ENCODE results near the gene STAT6.

Gene STAT6

GRCh38 chr12:57099047-57099714 lies 12.0 kb downstream of the STAT6 start:
- DNase-seq: no peak

- no peak for DNase-seq
These were observed 12.6 kb downstream of the STAT6 start for GRCh38 chr12:57098546-57098945.

- DNase-seq: no peak
These were observed 13.7 kb downstream of the STAT6 start for GRCh38 chr12:57097554-57097835.

- peak; percentile 49 for DNase-seq
These were observed 14.2 kb downstream of the STAT6 start for GRCh38 chr12:57096748-57097553.

DNA sequence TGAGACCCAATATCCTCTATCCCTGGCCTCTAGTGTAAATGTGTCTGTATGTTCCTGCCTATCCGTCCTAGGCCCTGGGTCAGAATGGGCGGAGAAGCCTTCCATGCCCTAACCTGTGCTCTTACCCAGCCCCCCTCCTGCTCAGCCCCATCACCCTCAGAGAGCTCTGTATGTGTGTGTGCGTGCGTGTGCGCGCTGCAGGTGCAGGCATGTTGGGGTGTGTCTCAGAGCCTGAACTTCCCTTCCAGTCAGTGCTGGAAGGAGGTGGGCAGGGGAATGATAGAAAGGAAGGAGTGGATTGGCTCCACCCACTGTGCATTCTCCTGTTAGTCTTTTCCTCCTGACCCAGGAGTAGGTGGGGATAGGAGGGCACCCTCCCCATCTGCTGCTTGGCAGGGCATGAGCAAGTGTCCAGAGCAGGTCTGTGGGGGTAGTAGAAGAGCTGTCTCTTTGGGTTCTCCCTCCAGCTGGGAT lies 15.0 kb downstream of the STAT6 start:
- DNase-seq: no peak

DNA sequence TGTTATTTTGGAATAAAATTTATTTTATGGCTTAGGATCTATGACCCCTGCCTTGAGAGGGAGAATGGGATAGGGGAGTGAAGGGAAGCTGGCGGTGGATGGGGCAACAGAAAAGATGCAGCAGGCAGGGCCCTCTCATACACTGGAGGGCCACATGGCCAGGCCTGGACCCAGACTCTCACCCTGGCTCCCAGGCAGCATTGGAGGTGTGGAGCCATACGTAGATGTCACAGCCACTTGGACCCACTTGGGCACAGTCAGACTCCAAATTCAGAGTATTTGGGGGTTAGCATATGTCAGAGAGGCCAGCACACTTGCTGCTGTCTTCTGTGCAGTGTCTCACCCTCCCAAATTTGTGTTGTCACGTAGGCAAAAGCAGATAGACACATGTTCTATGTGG lies 15.7 kb downstream of the STAT6 start:
- no peak for DNase-seq

DNA sequence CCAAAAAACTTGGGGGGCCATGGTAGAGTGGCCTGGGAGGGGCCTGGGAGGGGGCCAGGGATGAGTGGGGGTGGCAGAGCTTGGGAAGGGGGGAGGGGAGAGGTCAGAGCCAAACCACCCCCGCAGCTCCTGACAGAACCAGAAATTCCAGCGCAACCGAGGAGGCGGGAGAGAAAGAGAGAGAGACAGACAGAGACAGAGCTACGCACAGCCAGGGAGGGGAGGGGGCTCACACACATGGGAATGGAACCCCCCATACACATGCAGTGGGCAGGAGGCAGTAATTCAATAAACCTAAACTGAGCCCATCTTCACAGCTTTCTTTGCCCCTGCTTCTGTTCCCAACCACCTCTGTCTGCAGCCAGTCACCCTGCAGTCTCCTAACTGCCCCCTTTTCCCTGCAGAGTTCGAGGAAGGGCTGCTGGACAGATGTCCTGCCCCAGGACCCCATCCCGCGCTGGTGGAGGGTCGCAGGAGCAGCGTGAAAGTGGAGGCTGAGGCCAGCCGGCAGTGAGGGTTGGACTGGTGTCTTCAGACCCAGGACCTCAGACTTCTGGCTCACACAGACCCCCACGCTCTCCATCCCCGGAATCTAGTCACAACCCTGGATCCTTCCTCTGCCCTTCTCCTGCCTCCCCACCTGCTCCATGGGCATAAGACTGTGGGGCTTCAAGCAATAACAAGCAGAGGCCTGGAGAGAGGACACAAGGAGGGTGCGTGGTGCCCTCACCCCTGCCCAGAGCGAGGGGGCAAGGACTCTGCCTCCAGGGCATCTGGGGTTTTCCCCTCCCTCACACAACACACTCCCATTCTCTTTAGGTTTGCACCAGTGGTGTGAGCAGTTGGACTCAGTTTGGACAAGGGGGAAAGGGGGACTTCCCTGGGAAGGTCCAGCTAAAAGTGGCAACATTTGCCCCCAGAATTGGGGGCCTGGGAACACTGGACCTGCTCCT lies 16.7 kb downstream of the STAT6 start:
- peak; percentile 57 for DNase-seq

- peak; percentile 84 for DNase-seq
These were observed 17.6 kb downstream of the STAT6 start for GRCh38 chr12:57093415-57094207.

DNA sequence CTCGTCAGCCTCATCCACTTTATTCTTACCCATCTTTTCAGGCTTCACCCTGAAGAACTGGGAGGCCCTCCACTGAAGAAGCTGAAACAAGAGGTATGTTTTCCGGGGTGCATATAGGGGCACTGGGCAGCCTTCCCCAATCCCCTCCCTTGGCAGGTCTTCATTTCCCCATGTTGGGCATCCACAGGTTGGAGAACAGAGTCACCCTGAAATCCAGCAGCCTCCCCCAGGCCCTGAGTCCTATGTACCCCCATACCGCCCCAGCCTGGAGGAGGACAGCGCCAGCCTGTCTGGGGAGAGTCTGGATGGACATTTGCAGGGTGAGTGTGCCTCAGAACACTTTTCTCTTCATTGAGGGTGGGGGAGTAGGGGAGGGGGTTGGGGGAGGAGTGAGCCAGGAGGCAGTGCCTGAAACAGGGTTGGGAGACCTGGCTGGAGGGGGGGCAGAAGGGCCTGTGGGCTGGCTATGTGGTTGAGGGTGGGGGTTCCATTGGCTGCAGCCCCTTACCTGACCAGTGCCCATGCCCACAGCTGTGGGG lies 18.2 kb downstream of the STAT6 start:
- no peak for DNase-seq

DNA sequence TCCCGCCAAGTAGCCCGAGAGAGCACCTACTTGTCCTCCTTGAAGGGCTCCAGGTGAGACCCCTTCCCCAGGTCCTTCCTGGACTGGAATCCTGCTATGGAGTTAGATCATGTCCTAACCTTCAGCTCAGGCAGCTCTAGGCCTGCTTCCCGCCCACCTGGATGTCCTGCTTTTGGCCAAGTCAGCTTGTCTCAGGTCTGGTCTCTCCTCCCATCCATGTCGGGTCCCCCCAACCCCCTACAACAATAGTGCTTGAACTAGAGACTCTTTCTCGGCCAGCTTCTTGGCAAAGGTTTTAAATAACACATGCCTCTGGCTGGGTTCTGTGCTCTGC lies 18.7 kb downstream of the STAT6 start:
- DNase-seq: no peak

GRCh38 chr12:57091638-57092528 lies 19.3 kb downstream of the STAT6 start:
- DNase-seq: peak; percentile 59

DNA sequence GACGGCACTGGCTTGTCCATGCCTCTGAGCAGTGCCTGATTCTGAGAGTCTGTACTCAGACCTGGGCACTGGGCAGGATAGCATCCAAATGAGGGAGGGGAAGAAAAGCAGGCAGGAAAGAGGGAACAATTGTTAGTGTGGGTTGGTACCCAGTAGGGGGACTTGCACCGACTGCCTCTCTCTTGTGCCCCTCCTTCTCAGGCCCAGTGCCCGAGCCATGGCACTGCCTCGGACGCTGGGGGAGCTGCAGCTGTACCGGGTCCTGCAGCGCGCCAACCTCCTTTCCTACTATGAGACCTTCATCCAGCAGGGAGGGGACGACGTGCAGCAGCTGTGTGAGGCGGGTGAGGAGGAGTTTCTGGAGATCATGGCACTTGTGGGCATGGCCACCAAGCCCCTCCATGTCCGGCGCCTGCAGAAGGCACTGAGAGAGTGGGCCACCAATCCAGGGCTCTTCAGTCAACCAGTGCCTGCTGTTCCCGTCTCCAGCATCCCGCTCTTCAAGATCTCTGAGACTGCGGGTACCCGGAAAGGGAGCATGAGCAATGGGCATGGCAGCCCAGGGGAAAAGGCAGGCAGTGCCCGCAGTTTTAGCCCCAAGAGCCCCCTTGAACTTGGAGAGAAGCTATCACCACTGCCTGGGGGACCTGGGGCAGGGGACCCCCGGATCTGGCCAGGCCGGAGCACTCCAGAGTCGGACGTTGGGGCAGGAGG lies 20.1 kb downstream of the STAT6 start:
- DNase-seq: peak; percentile 59

- no peak for DNase-seq
These were observed 20.7 kb downstream of the STAT6 start for GRCh38 chr12:57090490-57090889.

GRCh38 chr12:57089271-57090245 lies 21.6 kb downstream of the STAT6 start:
- DNase-seq: peak; percentile 74

- DNase-seq: peak; percentile 91
These were observed 22.6 kb downstream of the STAT6 start, which contains the start of gene NAB2 for GRCh38 chr12:57088354-57089270. Gene NAB2, plus strand, starts transcription at chr12:57089114. Its CDS starts 158 bp downstream, at chr12:57089272.

GRCh38 chr12:57087691-57088353 lies 23.3 kb downstream of the STAT6 start:
- DNase-seq: peak; percentile 88

DNA sequence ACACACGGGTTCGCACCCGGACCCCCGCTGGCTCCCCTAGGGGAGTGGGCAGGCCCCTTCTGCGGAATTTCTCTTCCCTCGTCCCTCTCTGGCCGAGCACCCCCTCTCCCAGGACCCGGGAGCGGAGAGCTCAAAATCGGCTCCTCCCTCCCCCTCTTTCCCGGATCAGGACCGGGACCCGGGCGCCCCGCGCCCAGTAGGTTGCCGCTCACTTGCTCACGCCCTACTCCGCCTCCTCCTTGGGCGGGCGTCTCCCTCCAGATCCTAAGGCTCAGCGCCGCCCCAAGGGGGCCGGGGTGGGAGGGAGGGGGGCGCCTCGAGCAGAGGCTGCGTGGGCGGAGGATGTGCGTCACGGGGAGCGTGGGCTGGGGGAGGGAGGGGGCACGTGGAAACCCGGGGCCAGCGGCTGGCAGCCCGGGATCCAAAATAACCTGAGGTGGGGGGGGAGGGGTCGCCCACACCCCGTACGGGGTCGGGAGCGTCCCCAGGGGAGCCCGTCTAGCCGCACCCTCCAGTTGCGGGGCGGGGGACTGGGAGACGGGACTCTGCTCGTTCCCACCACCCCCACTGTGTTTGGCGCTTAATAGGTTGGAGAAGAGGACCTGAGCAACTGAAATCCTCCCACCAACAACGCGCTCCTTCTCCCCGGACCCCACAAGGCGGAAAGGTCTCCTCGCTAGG lies 24.0 kb downstream of the STAT6 start:
- peak; percentile 97 for DNase-seq
